Upper lobe of right lung (tissue), 1 donor: ENCODE data around the gene HECTD4. TPM values are rescaled to one million over a fixed set of nuclear protein-coding genes. Genes with fewer than 3 reads are reported as not detected.

Experiments
- ATAC-seq: fragments of 200-7000 bp; cut with Tn5 transposase; one replicate; pipeline ENCODE4 v1.9.1; 2020; ENCODE audit warnings: mild to moderate bottlenecking, moderate library complexity
- DNase-seq: peaks from one replicate; pipeline ENCODE4 v3.0.0-alpha.2; 2020
- H3K27ac ChIP-seq: fragments of 200-600 bp; one replicate; pipeline ENCODE4 v1.8.0; 2022
- H3K27me3 ChIP-seq: fragments of 200-600 bp; one replicate; pipeline ENCODE4 v1.8.0; 2022; ENCODE audit warnings: mild to moderate bottlenecking
- H3K36me3 ChIP-seq: fragments of 200-600 bp; one replicate; pipeline ENCODE4 v1.8.0; 2022
- H3K4me1 ChIP-seq: fragments of 200-600 bp; one replicate; pipeline ENCODE4 v1.8.0; 2022
- H3K4me3 ChIP-seq: fragments of 200-600 bp; one replicate; pipeline ENCODE4 v1.8.0; 2022; ENCODE audit warnings: mild to moderate bottlenecking
- H3K9me3 ChIP-seq: fragments of 200-600 bp; one replicate; pipeline ENCODE4 v1.8.0; 2022
- intact Hi-C: fragments of 100-400 bp; cut with DNase I; formaldehyde crosslinking; loops from one replicate; pipeline ENCODE4 v1.11.0; 2022
- total RNA-seq: library from RNA; stranded (reverse); fragmentation: NEBNext Ultra II Directional; extraction: Animal tissue kit (Norgen Biotek cat#: 25700); gene quantifications from one replicate; pipeline ENCODE4 v1.2.1, GENCODE V29; 2021
- TF ChIP-seq, protein P1 (sequence below): fragments of 200-600 bp; IDR thresholded peaks from one replicate; pipeline ENCODE4 v1.8.0; 2022; ENCODE audit warnings: antibody characterized with exemption
- donor health status: DM: no; HTN: yes; CAD: no; lungs with severe emphysema.

HECTD4 gene
- total RNA-seq, 1 donor from 2014 or later: 54.7 TPM

DNA sequence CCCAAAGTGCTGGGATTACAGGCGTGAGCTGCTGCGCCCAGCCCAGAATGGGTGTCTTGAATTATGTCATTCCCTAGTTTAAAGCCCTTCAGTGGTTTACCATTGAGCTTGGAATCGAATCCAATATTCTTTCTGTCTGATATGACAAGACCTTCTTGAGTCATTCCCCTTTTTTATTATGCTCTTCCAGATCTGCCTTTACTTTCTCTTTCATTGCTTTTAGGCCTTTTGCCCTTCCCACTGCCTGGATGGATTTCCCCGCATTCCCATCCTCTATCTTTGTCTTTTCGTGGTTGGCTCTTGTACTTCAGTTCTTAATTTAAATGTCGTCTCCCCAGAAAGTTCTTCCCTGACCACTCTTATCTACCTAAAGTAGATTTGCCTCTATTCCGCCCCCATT, 255.3 kb downstream of the HECTD4 start:
- TF ChIP-seq, protein P1, sequence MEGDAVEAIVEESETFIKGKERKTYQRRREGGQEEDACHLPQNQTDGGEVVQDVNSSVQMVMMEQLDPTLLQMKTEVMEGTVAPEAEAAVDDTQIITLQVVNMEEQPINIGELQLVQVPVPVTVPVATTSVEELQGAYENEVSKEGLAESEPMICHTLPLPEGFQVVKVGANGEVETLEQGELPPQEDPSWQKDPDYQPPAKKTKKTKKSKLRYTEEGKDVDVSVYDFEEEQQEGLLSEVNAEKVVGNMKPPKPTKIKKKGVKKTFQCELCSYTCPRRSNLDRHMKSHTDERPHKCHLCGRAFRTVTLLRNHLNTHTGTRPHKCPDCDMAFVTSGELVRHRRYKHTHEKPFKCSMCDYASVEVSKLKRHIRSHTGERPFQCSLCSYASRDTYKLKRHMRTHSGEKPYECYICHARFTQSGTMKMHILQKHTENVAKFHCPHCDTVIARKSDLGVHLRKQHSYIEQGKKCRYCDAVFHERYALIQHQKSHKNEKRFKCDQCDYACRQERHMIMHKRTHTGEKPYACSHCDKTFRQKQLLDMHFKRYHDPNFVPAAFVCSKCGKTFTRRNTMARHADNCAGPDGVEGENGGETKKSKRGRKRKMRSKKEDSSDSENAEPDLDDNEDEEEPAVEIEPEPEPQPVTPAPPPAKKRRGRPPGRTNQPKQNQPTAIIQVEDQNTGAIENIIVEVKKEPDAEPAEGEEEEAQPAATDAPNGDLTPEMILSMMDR: no peak
- ATAC-seq (no peak), DNase-seq (no peak)
- Histone ChIP-seq H3K9me3 (no peaks in the 10 kb centered on the region), H3K4me1 (peaks cover 56% of the 10 kb centered on the region), H3K4me3 (peak overlapping the region; percentile 97), H3K36me3 (no peaks in the 10 kb centered on the region), H3K27me3 (no peaks in the 10 kb centered on the region), H3K27ac (no peak overlapping the region)
- intact Hi-C loops: no loop called here

DNA sequence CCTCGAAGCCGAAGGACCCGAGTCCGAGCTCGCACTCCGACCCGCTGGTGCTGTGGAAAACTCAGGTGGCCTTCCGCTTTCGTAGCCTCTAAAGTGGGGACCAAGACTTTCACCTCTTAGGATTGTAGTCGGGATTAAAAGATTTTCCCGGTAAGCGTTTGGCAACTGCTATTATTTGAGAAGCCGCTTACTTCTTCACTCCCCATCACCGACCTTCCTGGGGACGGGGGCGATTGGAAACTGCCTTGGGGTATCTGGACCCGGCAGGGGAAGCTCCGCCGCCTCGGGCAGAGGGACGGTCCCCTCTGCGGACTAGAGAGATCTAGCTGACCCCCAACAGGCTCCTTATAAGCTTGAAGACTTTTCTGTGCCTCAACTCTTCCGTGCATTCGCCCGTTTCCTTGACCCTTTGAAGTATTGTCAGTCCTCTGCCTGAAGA, 256.2 kb downstream of the HECTD4 start:
- intact Hi-C loops: no loop called here
- no peak for DNase-seq
- Histone ChIP-seq H3K27me3 (no peaks in the 10 kb centered on the region), H3K36me3 (no peaks in the 10 kb centered on the region), H3K4me3 (peak overlapping the region; percentile 97), H3K9me3 (no peaks in the 10 kb centered on the region), H3K4me1 (peaks cover 49% of the 10 kb centered on the region), H3K27ac (peak overlapping the region; percentile 95)
- TF ChIP-seq, protein P1: no peak
- ATAC-seq: no peak

DNA sequence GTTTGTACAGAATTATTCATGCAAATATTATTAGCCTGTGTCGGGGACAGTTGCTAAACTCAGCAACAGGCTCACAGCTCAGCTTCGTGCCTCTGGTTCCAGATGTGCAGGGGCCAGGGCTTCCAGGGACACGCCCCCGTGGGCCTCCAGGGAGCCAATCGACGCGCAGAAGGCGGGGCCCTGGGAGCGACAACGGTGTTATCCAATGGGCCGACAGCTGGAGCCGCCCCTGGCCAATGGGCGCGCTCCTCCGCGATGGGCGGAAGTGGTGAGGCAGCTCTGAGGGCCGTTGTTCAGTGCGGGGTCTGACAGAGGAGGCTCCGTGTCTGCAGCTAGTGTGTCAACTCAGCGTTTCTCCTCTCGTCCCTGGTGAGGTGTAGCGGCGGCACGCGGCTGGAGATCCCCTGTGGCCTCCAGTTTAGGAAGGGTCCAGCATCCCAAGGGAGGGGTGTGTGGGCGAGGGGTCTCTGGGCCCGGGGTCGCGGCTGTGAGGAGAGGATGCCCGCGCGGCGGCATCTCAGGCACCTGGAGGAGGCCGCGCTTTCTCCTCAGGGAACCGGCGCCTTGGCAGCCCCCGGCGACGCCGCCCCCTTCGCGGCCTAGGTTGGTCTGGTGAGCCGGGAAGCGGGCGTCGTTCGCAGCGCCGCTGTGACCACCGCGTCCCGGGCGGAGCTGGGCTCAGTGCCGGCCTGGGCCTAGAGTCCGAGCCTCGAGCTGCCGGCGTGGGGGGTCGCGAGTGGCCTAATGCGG, 256.8 kb downstream of the HECTD4 start, which contains the start of gene TRAFD1:
Gene TRAFD1 (plus strand): TSS at position 311 of the 750 bp plus-strand sequence. CDS start 4,963 bp downstream, outside the sequence.
- peak within 1 kb of the TSS; percentile 95 for H3K27ac ChIP-seq
- DNase-seq (peak; percentile 99), ATAC-seq (peak; percentile 100)
- H3K4me1 ChIP-seq: peaks cover 45% of the 10 kb centered on the region
- TF ChIP-seq, protein P1: no peak
- H3K9me3 ChIP-seq: no peaks in the 10 kb centered on the region
- H3K27me3 ChIP-seq: no peaks in the 10 kb centered on the region
- peak within 1 kb of the TSS; percentile 97 for H3K4me3 ChIP-seq
- intact Hi-C loops: no loop called here
- H3K36me3 ChIP-seq: no peaks in the 10 kb centered on the region

DNA sequence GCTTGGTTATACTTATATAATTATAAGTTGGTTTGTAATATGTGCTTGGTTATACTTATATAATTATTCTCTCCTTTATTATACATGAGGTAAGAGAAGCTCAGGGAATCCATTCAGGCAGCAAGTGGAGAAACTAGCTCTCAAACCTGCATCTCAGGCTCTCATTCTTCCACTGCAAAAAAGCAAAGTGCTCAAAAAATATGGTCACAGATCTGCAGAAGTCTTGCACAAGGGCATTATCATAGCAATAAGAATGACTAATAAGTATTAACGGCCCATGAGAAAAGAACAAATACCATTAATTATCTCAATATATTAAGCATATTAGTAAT, 257.3 kb downstream of the HECTD4 start:
- H3K4me3 ChIP-seq: peak overlapping the region; percentile 97

DNA sequence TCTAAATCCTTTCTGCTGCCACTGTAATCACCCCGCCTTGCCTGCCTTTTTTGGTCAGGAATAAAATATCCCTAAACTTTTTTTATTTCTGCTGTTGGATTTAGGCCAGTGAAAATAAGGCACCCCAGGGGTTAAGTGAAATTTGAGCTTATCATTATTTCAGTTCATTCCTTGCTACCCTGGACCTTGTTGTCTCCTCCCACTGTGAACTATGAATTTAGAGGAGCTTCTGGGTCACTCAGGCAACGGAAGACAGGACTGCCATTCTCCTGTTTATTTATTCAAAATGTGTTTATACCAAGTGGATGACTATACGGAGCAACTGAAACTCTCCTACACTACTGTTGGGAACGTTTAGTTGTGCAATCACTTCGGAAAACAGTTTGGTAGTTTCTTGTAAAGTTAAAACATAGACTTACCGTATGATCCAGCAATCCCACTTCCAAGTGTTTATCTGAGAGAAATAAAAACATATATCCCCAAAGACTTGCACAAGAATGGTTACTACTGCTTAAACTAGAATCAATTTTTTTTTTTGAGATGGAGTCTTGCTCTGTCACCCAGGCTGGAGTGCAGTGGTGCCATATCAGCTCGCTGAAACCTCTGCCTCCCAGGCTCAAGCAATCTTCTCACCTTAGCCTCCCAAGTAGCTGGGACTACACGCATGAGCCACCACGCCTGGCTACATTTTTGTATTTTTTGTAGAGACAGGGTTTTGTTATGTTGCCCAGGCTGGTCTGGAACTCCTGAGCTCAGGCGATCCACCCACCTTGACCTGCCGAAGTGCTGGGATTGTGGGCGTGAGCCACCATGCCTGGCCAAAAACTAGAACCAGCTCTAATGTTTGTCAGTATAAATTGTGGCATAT, 259.2 kb downstream of the HECTD4 start:
- no peak for ATAC-seq
- Histone ChIP-seq H3K4me1 (peaks cover 31% of the 10 kb centered on the region), H3K4me3 (no peak overlapping the region), H3K36me3 (no peaks in the 10 kb centered on the region), H3K9me3 (no peaks in the 10 kb centered on the region), H3K27ac (no peak overlapping the region), H3K27me3 (no peaks in the 10 kb centered on the region)
- intact Hi-C loops: no loop called here
- DNase-seq: no peak
- TF ChIP-seq, protein P1: no peak

More for the DNA sequence above, 257.3 kb downstream of the HECTD4 start:
- no peaks in the 10 kb centered on the region for H3K27me3 ChIP-seq
- H3K4me1 ChIP-seq: peaks cover 40% of the 10 kb centered on the region
- DNase-seq: no peak
- TF ChIP-seq, protein P1: no peak
- no peaks in the 10 kb centered on the region for H3K36me3 ChIP-seq
- H3K27ac ChIP-seq: no peak overlapping the region
- ATAC-seq: no peak
- H3K9me3 ChIP-seq: no peaks in the 10 kb centered on the region
- intact Hi-C loops: no loop called here
